Mesenchymal stem cell (in vitro differentiated cells and primary cell): ENCODE data around the gene STARD10.

ENCODE experiments used
- DNase-seq: peaks from one replicate; pipeline ENCODE4 v3.0.0-alpha.2; 2013
- H2AFZ ChIP-seq: one replicate; pipeline ENCODE4 v1.6.1; 2013; ENCODE audit warnings: low read depth, mild to moderate bottlenecking, control low read depth, inconsistent platforms, low read length, moderate library complexity
- H2AK5ac ChIP-seq: 2 replicates; pipeline ENCODE4 v1.6.1; 2013; ENCODE audit warnings: low read length, moderate library complexity, mild to moderate bottlenecking, inconsistent platforms; ENCODE audit not compliant: severe bottlenecking
- H2BK120ac ChIP-seq: one replicate; pipeline ENCODE4 v1.6.1; 2013; ENCODE audit warnings: low read depth, mild to moderate bottlenecking, inconsistent platforms, low read length, moderate library complexity
- H2BK12ac ChIP-seq, 2 experiments: one replicate each; pipeline ENCODE4 v1.6.1; 2013; ENCODE audit warnings: inconsistent platforms in 2 of 2, low read length in 2 of 2, mild to moderate bottlenecking in 2 of 2, moderate library complexity in 2 of 2, control low read depth in 1 of 2
- H2BK15ac ChIP-seq: one replicate; pipeline ENCODE4 v1.6.1; 2013; ENCODE audit warnings: mild to moderate bottlenecking, low read depth, inconsistent platforms; ENCODE audit not compliant: poor library complexity, severe bottlenecking
- H2BK5ac ChIP-seq: 2 replicates; pipeline ENCODE4 v1.6.1; 2013; ENCODE audit warnings: low read depth, mild to moderate bottlenecking, low read length, control low read depth, inconsistent platforms; ENCODE audit not compliant: poor library complexity, severe bottlenecking
- H3K14ac ChIP-seq, 2 experiments: one replicate each; pipeline ENCODE4 v1.6.1; 2013; ENCODE audit warnings: inconsistent platforms in 2 of 2, low read length in 2 of 2, control low read depth in 1 of 2, mild to moderate bottlenecking in 1 of 2, moderate library complexity in 1 of 2
- H3K18ac ChIP-seq, 2 experiments: one replicate each; pipeline ENCODE4 v1.6.1; 2013; ENCODE audit warnings: inconsistent platforms in 2 of 2, low read length in 2 of 2, control low read depth in 1 of 2, low read depth in 1 of 2, mild to moderate bottlenecking in 1 of 2
- H3K23ac ChIP-seq, 2 experiments: one replicate each; pipeline ENCODE4 v1.6.1; 2013; ENCODE audit warnings: inconsistent platforms in 2 of 2, low read length in 2 of 2, mild to moderate bottlenecking in 2 of 2, moderate library complexity in 2 of 2, control low read depth in 1 of 2
- H3K27ac ChIP-seq: 2 replicates; pipeline ENCODE4 v1.5.1; 2013; ENCODE audit warnings: mild to moderate bottlenecking, moderate library complexity, low read length, control low read depth, inconsistent platforms; ENCODE audit not compliant: poor library complexity, severe bottlenecking
- H3K27me3 ChIP-seq, 2 experiments: 2 replicates each; pipeline versions ENCODE4 v1.6.1 to v1.7.0; 2013; ENCODE audit warnings: low read length in 2 of 2, mild to moderate bottlenecking in 2 of 2, moderate library complexity in 2 of 2, control low read depth in 1 of 2, inconsistent platforms in 1 of 2; ENCODE audit not compliant: control insufficient read depth in 1 of 2, insufficient read depth in 1 of 2
- H3K36me3 ChIP-seq, 2 experiments: 2 replicates each; pipeline versions ENCODE4 v1.6.1 to v1.7.0; 2013; ENCODE audit warnings: low read length in 2 of 2, control low read depth in 1 of 2, inconsistent platforms in 1 of 2, low read depth in 1 of 2, mild to moderate bottlenecking in 1 of 2; ENCODE audit not compliant: insufficient read depth in 2 of 2, control insufficient read depth in 1 of 2
- H3K4ac ChIP-seq, 2 experiments: one replicate each; pipeline ENCODE4 v1.6.1; 2013; ENCODE audit warnings: inconsistent platforms in 2 of 2, low read length in 2 of 2, mild to moderate bottlenecking in 2 of 2, moderate library complexity in 2 of 2, control low read depth in 1 of 2, low read depth in 1 of 2
- H3K4me1 ChIP-seq: 2 replicates; pipeline ENCODE4 v1.6.1; 2013; ENCODE audit warnings: low read depth, low read length, control low read depth; ENCODE audit not compliant: control insufficient read depth, insufficient read depth
- H3K4me2 ChIP-seq: 2 replicates; pipeline ENCODE4 v1.6.1; 2013; ENCODE audit warnings: low read length, mild to moderate bottlenecking, inconsistent platforms; ENCODE audit not compliant: poor library complexity, severe bottlenecking
- H3K4me3 ChIP-seq, 2 experiments: 2 replicates each; pipeline versions ENCODE4 v1.5.1 to v1.7.0; 2013; ENCODE audit warnings: low read length in 2 of 2, mild to moderate bottlenecking in 2 of 2, control low read depth in 1 of 2, low read depth in 1 of 2; ENCODE audit not compliant: insufficient read depth in 1 of 2
- H3K79me1 ChIP-seq: replicated peaks from 2 replicates; pipeline ENCODE4 v1.6.1; 2013; ENCODE audit warnings: mild to moderate bottlenecking, control low read depth, low read length, inconsistent platforms; ENCODE audit not compliant: poor library complexity, severe bottlenecking
- H3K9ac ChIP-seq: 2 replicates; pipeline ENCODE4 v1.7.0; 2013; ENCODE audit warnings: mild to moderate bottlenecking, low read length, moderate library complexity
- H3K9me3 ChIP-seq: 2 replicates; pipeline ENCODE4 v1.7.0; 2013; ENCODE audit warnings: mild to moderate bottlenecking, low read length; ENCODE audit not compliant: control insufficient read depth
- H4K8ac ChIP-seq: one replicate; pipeline ENCODE4 v1.6.1; 2013; ENCODE audit warnings: inconsistent platforms, mild to moderate bottlenecking, low read length, moderate library complexity
- H4K91ac ChIP-seq: one replicate; pipeline ENCODE4 v1.6.1; 2013; ENCODE audit warnings: mild to moderate bottlenecking, low read length, inconsistent platforms
- WGBS: methylation state at CpG from one replicate; pipeline ENCODE4 v1.1.7; 2013; ENCODE audit warnings: mixed read lengths; 5-methylcytosine and 5-hydroxymethylcytosine counted together

Gene STARD10

DNA sequence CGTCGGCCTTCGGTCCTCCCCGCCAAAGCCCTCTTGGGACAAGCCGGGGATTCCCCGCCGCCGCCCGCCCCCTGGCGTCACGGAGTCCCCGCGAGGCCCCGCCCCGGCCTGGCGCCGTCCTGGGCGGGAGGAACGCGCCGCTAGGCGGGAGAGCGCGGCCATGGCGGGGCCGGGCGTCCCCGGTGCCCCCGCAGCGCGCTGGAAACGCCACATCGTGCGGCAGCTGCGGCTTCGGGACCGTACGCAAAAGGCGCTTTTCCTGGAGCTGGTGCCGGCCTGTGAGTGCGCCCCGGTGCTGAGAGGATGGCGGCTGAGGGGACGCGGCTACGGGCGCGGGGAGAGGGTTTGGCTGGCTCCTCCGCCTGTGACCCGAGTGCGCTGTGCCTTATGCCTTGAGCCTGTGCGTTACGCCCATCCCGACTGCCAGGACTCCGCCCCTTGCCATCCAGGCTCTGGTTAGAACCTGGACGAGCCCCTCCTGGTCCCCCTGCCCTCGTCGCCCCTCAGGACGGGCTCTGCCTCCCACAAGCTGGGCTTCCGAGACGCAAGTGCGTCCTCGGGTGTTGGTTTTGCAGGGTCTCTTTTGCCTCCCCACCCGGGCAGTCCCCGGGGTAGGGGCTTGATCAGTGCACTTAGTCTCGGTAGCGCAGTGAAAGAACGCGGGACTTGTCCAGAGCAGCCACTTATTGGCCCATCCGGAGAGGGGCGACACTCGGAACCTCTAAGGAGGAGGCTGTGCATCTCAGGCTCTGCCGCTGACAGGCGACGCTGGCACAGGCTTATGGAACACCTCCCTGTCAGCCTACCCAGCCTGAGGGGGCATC, 20.7 kb upstream of the STARD10 start, which contains the start of gene ATG16L2:
Gene ATG16L2, plus strand, starts transcription at position 126 of the 824 bp plus-strand sequence. Its CDS starts 35 bp downstream, at position 161.
- peak within 1 kb of the TSS; percentile 97 for H3K4me2 ChIP-seq
- peak within 1 kb of the TSS; percentile 86 to 92 for H3K4ac ChIP-seq
- peaks cover 8 to 19% of the 10 kb centered on the region in 2 experiments for H3K36me3 ChIP-seq

DNA sequence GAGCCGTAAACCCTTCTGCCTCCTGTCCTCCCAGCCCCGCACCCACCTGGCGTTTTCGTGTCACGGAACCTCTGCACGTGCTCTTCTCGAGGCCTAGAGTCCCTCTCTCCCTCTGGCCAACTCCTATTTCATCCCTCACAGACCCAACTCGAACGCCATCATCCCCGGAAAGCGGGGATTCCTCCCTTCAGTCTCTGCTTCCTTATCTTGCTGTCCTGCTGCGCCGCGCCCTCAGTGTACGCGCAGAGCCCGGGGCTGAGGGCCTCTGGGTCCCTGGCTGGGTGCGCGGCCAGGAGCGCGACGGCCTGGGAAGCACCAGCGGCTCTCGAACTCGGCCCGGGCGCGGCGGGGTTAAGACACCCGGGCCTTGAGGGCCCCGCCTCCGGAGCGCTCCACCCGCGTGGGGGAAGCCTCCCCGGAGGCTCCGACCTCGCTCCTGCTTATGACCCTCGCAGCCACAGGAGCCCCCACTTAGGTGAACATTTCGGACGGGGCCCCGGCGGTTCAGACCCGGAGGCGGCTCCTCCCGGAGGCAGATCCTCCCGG, 20.0 kb upstream of the STARD10 start:
- Histone ChIP-seq H3K4me2 (peak overlapping the region; percentile 82), H3K79me1 (peaks cover 14% of the 10 kb centered on the region), H4K8ac (peak overlapping the region; percentile 87), H2BK12ac (peak overlapping the region; percentile 14 to 93), H2BK5ac (peak overlapping the region; percentile 100), H3K9me3 (no peaks in the 10 kb centered on the region), H2AFZ (peak overlapping the region; percentile 79), H3K4me1 (peaks cover 28% of the 10 kb centered on the region), H2BK15ac (peak overlapping the region; percentile 93), H3K27me3 (no peaks in the 10 kb centered on the region), H4K91ac (peak overlapping the region; percentile 78), H3K4me3 (peak overlapping the region; percentile 94 to 95), H3K4ac (peak overlapping the region; percentile 49 to 92), H2AK5ac (no peak overlapping the region), H3K27ac (peak overlapping the region; percentile 83), H3K18ac (peak overlapping the region; percentile 91 to 95), H3K36me3 (peaks cover 12 to 21% of the 10 kb centered on the region in 2 experiments), H3K9ac (peak overlapping the region; percentile 97), H3K23ac (peak overlapping the region in 1 of 2 experiments; percentile 34), H3K14ac (peak overlapping the region in 1 of 2 experiments; percentile 13), H2BK120ac (peak overlapping the region; percentile 97)
- no peak for DNase-seq
- WGBS: 2% methylated on average over 42 of the region's 47 CpGs

More for the DNA sequence above, 20.7 kb upstream of the STARD10 start, which contains the start of gene ATG16L2:
- peak within 1 kb of the TSS; percentile 79 for H2AFZ ChIP-seq
- peak within 1 kb of the TSS; percentile 93 to 99 for H2BK12ac ChIP-seq
- peaks cover 14% of the 10 kb centered on the region for H3K79me1 ChIP-seq
- H2AK5ac ChIP-seq: no peak within 1 kb of the TSS
- H3K4me1 ChIP-seq: peaks cover 28% of the 10 kb centered on the region
- peak within 1 kb of the TSS; percentile 94 to 95 for H3K4me3 ChIP-seq
- peak within 1 kb of the TSS; percentile 97 for H2BK120ac ChIP-seq
- DNase-seq: peak; percentile 92
- H2BK15ac ChIP-seq: peak within 1 kb of the TSS; percentile 93
- H3K23ac ChIP-seq: peak within 1 kb of the TSS in 1 of 2 experiments; percentile 86
- peak within 1 kb of the TSS; percentile 94 for H4K8ac ChIP-seq
- H3K14ac ChIP-seq: peak within 1 kb of the TSS in 1 of 2 experiments; percentile 80
- peak within 1 kb of the TSS; percentile 94 to 95 for H3K18ac ChIP-seq
- H3K27ac ChIP-seq: peak within 1 kb of the TSS; percentile 83
- H4K91ac ChIP-seq: peak within 1 kb of the TSS; percentile 88
- H3K9me3 ChIP-seq: no peaks in the 10 kb centered on the region
- H3K27me3 ChIP-seq: no peaks in the 10 kb centered on the region
- WGBS: under 1% methylated on average over 75 of the region's 75 CpGs
- peak within 1 kb of the TSS; percentile 97 for H3K9ac ChIP-seq
- peak within 1 kb of the TSS; percentile 100 for H2BK5ac ChIP-seq

DNA sequence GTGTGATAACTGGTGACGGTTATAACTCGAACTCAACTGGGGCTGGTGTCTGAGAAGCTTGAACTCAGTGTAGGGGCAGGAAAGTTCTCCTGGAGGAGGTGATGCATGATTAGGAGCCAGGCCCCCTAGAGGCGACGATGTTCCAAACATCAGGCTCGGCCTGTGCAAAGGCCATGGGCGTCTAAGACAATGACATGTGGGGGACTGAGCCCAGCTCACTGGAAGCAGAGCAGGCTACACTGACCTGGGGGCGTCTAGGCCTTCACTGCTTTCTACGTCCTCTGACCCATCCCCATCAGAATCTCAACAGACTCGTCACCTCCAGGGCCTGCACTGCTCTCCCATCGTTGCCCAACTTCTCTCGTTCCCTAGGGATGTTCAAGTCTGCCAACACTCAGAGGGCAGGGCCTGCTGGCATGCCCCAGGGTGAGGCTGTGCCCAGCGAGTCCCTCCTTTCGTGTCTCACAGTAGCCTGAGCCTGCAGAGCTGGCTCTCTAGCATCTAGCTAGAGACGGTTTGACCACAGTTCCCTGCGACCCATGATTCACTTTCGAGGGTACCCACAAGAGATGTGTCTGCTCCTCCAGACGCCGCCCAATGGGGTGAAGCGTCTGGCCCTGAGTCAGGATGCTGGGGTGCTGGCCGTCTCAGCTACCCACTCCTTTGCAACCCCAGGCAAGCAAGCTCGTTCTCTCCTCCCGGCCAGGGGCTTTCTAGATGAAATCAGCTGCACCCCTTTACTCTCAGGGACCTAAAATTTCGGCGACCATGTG, 19.3 kb upstream of the STARD10 start:
- Histone ChIP-seq H3K4me3 (peak overlapping the region; percentile 94 to 95), H2BK5ac (no peak overlapping the region), H3K79me1 (peaks cover 14% of the 10 kb centered on the region), H3K9me3 (no peaks in the 10 kb centered on the region), H2BK12ac (peak overlapping the region in 1 of 2 experiments; percentile 93), H4K91ac (no peak overlapping the region), H3K14ac (peak overlapping the region in 1 of 2 experiments; percentile 58), H2AFZ (peak overlapping the region; percentile 79), H2BK15ac (no peak overlapping the region), H3K23ac (peak overlapping the region in 1 of 2 experiments; percentile 34), H3K4ac (peak overlapping the region in 1 of 2 experiments; percentile 92), H3K4me2 (peak overlapping the region; percentile 82), H3K27me3 (no peaks in the 10 kb centered on the region), H3K18ac (peak overlapping the region; percentile 25 to 95), H3K36me3 (peaks cover 12 to 16% of the 10 kb centered on the region in 2 experiments), H4K8ac (no peak overlapping the region), H2BK120ac (no peak overlapping the region), H3K9ac (peak overlapping the region; percentile 97), H3K27ac (no peak overlapping the region), H2AK5ac (no peak overlapping the region), H3K4me1 (peaks cover 28% of the 10 kb centered on the region)
- peak; percentile 73 for DNase-seq
- 54% methylated on average over 24 of the region's 24 CpGs for WGBS
